ENCODE data around the gene CYTH4. TPM values are rescaled to one million over a fixed set of nuclear protein-coding genes. Genes with fewer than 3 reads are reported as not detected.
A peak's percentile ranks its signal among the peaks of the same experiment; 100 is the strongest.

The CYTH4 gene
- total and polyA plus RNA-seq, 3 experiments from 2014 or later = 23.1 to 80.2 (median 24.7) TPM

- H3K36me3 Mint-ChIP-seq = no peaks in the 10 kb centered on the region
- Histone ChIP-seq H3K27me3 (ENCODE audit: insufficient read depth, low read length, poor library complexity, severe bottlenecking) (no peaks in the 10 kb centered on the region), H3K9me3 (ENCODE audit: low read length) (no peaks in the 10 kb centered on the region), H3K36me3 (ENCODE audit: insufficient read depth, low read length) (no peaks in the 10 kb centered on the region), H3K4me1 (ENCODE audit: insufficient read depth, low read length) (no peaks in the 10 kb centered on the region), H3K27ac (ENCODE audit: low read depth, low read length) (no peak overlapping the region), H3K4me3 (ENCODE audit: low read length) (no peak overlapping the region)
- H3K9me3 Mint-ChIP-seq = peaks cover 0 to 2% (median 0%) of the 10 kb centered on the region in 5 donors
- DNase-seq = no peak
- ChIA-PET CTCF (no interaction called here), POLR2A (no interaction called here)
- H3K4me1 Mint-ChIP-seq = no peaks in the 10 kb centered on the region
- H3K27ac Mint-ChIP-seq = no peak overlapping the region
- peaks cover 3 to 13% of the 10 kb centered on the region in 2 donors for H3K27me3 Mint-ChIP-seq
- H3K4me3 Mint-ChIP-seq = no peak overlapping the region
Observed at GRCh38 chr22:37355174-37355573, 72.9 kb downstream of the CYTH4 start.

- H3K36me3 Mint-ChIP-seq = no peaks in the 10 kb centered on the region
- H3K27ac Mint-ChIP-seq = no peak overlapping the region
- no peak overlapping the region for H3K27ac ChIP-seq (ENCODE audit: low read depth, low read length)
- ChIA-PET POLR2A (no interaction called here), CTCF (no interaction called here)
- no peaks in the 10 kb centered on the region for H3K4me1 ChIP-seq (ENCODE audit: insufficient read depth, low read length)
- no peak overlapping the region for H3K4me3 ChIP-seq (ENCODE audit: low read length)
- peaks cover 3 to 13% of the 10 kb centered on the region in 2 donors for H3K27me3 Mint-ChIP-seq
- H3K36me3 ChIP-seq (ENCODE audit: insufficient read depth, low read length) = no peaks in the 10 kb centered on the region
- no peaks in the 10 kb centered on the region for H3K27me3 ChIP-seq (ENCODE audit: insufficient read depth, low read length, poor library complexity, severe bottlenecking)
- no peak for DNase-seq
- H3K9me3 Mint-ChIP-seq = peaks cover 0 to 2% (median 0%) of the 10 kb centered on the region in 5 donors
- no peak overlapping the region for H3K4me3 Mint-ChIP-seq
- H3K4me1 Mint-ChIP-seq = no peaks in the 10 kb centered on the region
- H3K9me3 ChIP-seq (ENCODE audit: low read length) = no peaks in the 10 kb centered on the region
Observed at GRCh38 chr22:37356922-37357321, 74.6 kb downstream of the CYTH4 start.

GRCh38 chr22:37357446-37358075 is 75.3 kb downstream of the CYTH4 start:
- Histone ChIP-seq H3K27me3 (ENCODE audit: insufficient read depth, low read length, poor library complexity, severe bottlenecking) (no peaks in the 10 kb centered on the region), H3K36me3 (ENCODE audit: insufficient read depth, low read length) (no peaks in the 10 kb centered on the region), H3K27ac (ENCODE audit: low read depth, low read length) (no peak overlapping the region), H3K4me1 (ENCODE audit: insufficient read depth, low read length) (no peaks in the 10 kb centered on the region), H3K9me3 (ENCODE audit: low read length) (no peaks in the 10 kb centered on the region), H3K4me3 (ENCODE audit: low read length) (no peak overlapping the region)
- Mint-ChIP-seq H3K36me3 (no peaks in the 10 kb centered on the region), H3K9me3 (peaks cover 0 to 2% (median 0%) of the 10 kb centered on the region in 5 donors), H3K4me3 (no peak overlapping the region), H3K27me3 (peaks cover 3 to 13% of the 10 kb centered on the region in 2 donors), H3K4me1 (no peaks in the 10 kb centered on the region), H3K27ac (no peak overlapping the region)
- POLR2A ChIA-PET = no interaction called here
- DNase-seq = no peak
- CTCF ChIA-PET = no interaction called here

GRCh38 chr22:37358386-37358785 is 76.1 kb downstream of the CYTH4 start:
- no peaks in the 10 kb centered on the region for H3K36me3 ChIP-seq (ENCODE audit: insufficient read depth, low read length)
- no peak overlapping the region for H3K27ac ChIP-seq (ENCODE audit: low read depth, low read length)
- peak overlapping the region in 1 of 8 donors; percentile 6 for H3K27ac Mint-ChIP-seq
- DNase-seq = no peak
- no peaks in the 10 kb centered on the region for H3K9me3 Mint-ChIP-seq
- H3K4me3 Mint-ChIP-seq = no peak overlapping the region
- no peaks in the 10 kb centered on the region for H3K4me1 Mint-ChIP-seq
- H3K9me3 ChIP-seq (ENCODE audit: low read length) = no peaks in the 10 kb centered on the region
- ChIA-PET POLR2A (no interaction called here), CTCF (no interaction called here)
- peaks cover 2 to 13% of the 10 kb centered on the region in 2 donors for H3K27me3 Mint-ChIP-seq
- H3K27me3 ChIP-seq (ENCODE audit: insufficient read depth, low read length, poor library complexity, severe bottlenecking) = no peaks in the 10 kb centered on the region
- no peaks in the 10 kb centered on the region for H3K4me1 ChIP-seq (ENCODE audit: insufficient read depth, low read length)
- H3K36me3 Mint-ChIP-seq = no peaks in the 10 kb centered on the region
- H3K4me3 ChIP-seq (ENCODE audit: low read length) = no peak overlapping the region

- Histone ChIP-seq H3K9me3 (ENCODE audit: low read length) (no peaks in the 10 kb centered on the region), H3K4me1 (ENCODE audit: insufficient read depth, low read length) (no peaks in the 10 kb centered on the region), H3K4me3 (ENCODE audit: low read length) (no peak overlapping the region), H3K27ac (ENCODE audit: low read depth, low read length) (no peak overlapping the region), H3K27me3 (ENCODE audit: insufficient read depth, low read length, poor library complexity, severe bottlenecking) (no peaks in the 10 kb centered on the region), H3K36me3 (ENCODE audit: insufficient read depth, low read length) (no peaks in the 10 kb centered on the region)
- Mint-ChIP-seq H3K27ac (peak overlapping the region in 1 of 8 donors; percentile 6), H3K27me3 (peaks cover 2 to 13% of the 10 kb centered on the region in 2 donors), H3K4me1 (no peaks in the 10 kb centered on the region), H3K9me3 (no peaks in the 10 kb centered on the region), H3K4me3 (no peak overlapping the region), H3K36me3 (no peaks in the 10 kb centered on the region)
- POLR2A ChIA-PET = no interaction called here
- DNase-seq = no peak
- CTCF ChIA-PET = no interaction called here
Observed at GRCh38 chr22:37358917-37359316, 76.6 kb downstream of the CYTH4 start.

GRCh38 chr22:37362621-37363020 is 80.3 kb downstream of the CYTH4 start:
- Mint-ChIP-seq H3K4me3 (peak overlapping the region in 1 of 7 donors; percentile 2), H3K4me1 (no peaks in the 10 kb centered on the region), H3K27ac (peak overlapping the region in 1 of 8 donors; percentile 38), H3K9me3 (no peaks in the 10 kb centered on the region), H3K36me3 (no peaks in the 10 kb centered on the region), H3K27me3 (peaks cover 0 to 2% of the 10 kb centered on the region in 2 donors)
- no peaks in the 10 kb centered on the region for H3K27me3 ChIP-seq (ENCODE audit: insufficient read depth, low read length, poor library complexity, severe bottlenecking)
- no peaks in the 10 kb centered on the region for H3K36me3 ChIP-seq (ENCODE audit: insufficient read depth, low read length)
- no peak for DNase-seq
- CTCF ChIA-PET = no interaction called here
- H3K4me1 ChIP-seq (ENCODE audit: insufficient read depth, low read length) = no peaks in the 10 kb centered on the region
- H3K9me3 ChIP-seq (ENCODE audit: low read length) = no peaks in the 10 kb centered on the region
- H3K4me3 ChIP-seq (ENCODE audit: low read length) = no peak overlapping the region
- POLR2A ChIA-PET = no interaction called here
- H3K27ac ChIP-seq (ENCODE audit: low read depth, low read length) = no peak overlapping the region

GRCh38 chr22:37363261-37363992 is 81.1 kb downstream of the CYTH4 start:
- H3K9me3 Mint-ChIP-seq = no peaks in the 10 kb centered on the region
- H3K4me1 Mint-ChIP-seq = no peaks in the 10 kb centered on the region
- no peaks in the 10 kb centered on the region for H3K4me1 ChIP-seq (ENCODE audit: insufficient read depth, low read length)
- H3K4me3 Mint-ChIP-seq = peak overlapping the region in 1 of 7 donors; percentile 41
- DNase-seq = no peak
- no peaks in the 10 kb centered on the region for H3K27me3 ChIP-seq (ENCODE audit: insufficient read depth, low read length, poor library complexity, severe bottlenecking)
- POLR2A ChIA-PET = no interaction called here
- no peaks in the 10 kb centered on the region for H3K36me3 ChIP-seq (ENCODE audit: insufficient read depth, low read length)
- no peak overlapping the region for H3K4me3 ChIP-seq (ENCODE audit: low read length)
- no peaks in the 10 kb centered on the region for H3K9me3 ChIP-seq (ENCODE audit: low read length)
- H3K27me3 Mint-ChIP-seq = peaks cover 0 to 2% of the 10 kb centered on the region in 2 donors
- CTCF ChIA-PET = no interaction called here
- no peaks in the 10 kb centered on the region for H3K36me3 Mint-ChIP-seq
- no peak overlapping the region for H3K27ac ChIP-seq (ENCODE audit: low read depth, low read length)
- H3K27ac Mint-ChIP-seq = no peak overlapping the region
